ENCODE measurements around the gene HTRA1.

- TF ChIP-seq, protein P1, sequence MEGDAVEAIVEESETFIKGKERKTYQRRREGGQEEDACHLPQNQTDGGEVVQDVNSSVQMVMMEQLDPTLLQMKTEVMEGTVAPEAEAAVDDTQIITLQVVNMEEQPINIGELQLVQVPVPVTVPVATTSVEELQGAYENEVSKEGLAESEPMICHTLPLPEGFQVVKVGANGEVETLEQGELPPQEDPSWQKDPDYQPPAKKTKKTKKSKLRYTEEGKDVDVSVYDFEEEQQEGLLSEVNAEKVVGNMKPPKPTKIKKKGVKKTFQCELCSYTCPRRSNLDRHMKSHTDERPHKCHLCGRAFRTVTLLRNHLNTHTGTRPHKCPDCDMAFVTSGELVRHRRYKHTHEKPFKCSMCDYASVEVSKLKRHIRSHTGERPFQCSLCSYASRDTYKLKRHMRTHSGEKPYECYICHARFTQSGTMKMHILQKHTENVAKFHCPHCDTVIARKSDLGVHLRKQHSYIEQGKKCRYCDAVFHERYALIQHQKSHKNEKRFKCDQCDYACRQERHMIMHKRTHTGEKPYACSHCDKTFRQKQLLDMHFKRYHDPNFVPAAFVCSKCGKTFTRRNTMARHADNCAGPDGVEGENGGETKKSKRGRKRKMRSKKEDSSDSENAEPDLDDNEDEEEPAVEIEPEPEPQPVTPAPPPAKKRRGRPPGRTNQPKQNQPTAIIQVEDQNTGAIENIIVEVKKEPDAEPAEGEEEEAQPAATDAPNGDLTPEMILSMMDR (IDR thresholded peaks at IDR 0.05 in 4 of 5, conservative IDR thresholded peaks at IDR 0.05 in 1 of 5), result no peak
- no peak for TF ChIP-seq POLR2A (IDR thresholded peaks at IDR 0.05)
Observed at GRCh38 chr10:122499491-122499941, 38.2 kb downstream of the HTRA1 start.
